ENCODE results near the gene KRT4.

KRT4 gene

GRCh38 chr12:52788876-52789636 is 24.9 kb downstream of the KRT4 start:
- TF ChIP-seq, protein P1, sequence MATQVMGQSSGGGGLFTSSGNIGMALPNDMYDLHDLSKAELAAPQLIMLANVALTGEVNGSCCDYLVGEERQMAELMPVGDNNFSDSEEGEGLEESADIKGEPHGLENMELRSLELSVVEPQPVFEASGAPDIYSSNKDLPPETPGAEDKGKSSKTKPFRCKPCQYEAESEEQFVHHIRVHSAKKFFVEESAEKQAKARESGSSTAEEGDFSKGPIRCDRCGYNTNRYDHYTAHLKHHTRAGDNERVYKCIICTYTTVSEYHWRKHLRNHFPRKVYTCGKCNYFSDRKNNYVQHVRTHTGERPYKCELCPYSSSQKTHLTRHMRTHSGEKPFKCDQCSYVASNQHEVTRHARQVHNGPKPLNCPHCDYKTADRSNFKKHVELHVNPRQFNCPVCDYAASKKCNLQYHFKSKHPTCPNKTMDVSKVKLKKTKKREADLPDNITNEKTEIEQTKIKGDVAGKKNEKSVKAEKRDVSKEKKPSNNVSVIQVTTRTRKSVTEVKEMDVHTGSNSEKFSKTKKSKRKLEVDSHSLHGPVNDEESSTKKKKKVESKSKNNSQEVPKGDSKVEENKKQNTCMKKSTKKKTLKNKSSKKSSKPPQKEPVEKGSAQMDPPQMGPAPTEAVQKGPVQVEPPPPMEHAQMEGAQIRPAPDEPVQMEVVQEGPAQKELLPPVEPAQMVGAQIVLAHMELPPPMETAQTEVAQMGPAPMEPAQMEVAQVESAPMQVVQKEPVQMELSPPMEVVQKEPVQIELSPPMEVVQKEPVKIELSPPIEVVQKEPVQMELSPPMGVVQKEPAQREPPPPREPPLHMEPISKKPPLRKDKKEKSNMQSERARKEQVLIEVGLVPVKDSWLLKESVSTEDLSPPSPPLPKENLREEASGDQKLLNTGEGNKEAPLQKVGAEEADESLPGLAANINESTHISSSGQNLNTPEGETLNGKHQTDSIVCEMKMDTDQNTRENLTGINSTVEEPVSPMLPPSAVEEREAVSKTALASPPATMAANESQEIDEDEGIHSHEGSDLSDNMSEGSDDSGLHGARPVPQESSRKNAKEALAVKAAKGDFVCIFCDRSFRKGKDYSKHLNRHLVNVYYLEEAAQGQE (IDR thresholded peaks at IDR 0.05; ENCODE audit: low read depth) = no peak
- TF ChIP-seq RAD21 (IDR thresholded peaks at IDR 0.05; ENCODE audit: low read depth) = no peak
- no peak for TF ChIP-seq TAF1 (IDR thresholded peaks at IDR 0.05; ENCODE audit: low read depth)

DNA sequence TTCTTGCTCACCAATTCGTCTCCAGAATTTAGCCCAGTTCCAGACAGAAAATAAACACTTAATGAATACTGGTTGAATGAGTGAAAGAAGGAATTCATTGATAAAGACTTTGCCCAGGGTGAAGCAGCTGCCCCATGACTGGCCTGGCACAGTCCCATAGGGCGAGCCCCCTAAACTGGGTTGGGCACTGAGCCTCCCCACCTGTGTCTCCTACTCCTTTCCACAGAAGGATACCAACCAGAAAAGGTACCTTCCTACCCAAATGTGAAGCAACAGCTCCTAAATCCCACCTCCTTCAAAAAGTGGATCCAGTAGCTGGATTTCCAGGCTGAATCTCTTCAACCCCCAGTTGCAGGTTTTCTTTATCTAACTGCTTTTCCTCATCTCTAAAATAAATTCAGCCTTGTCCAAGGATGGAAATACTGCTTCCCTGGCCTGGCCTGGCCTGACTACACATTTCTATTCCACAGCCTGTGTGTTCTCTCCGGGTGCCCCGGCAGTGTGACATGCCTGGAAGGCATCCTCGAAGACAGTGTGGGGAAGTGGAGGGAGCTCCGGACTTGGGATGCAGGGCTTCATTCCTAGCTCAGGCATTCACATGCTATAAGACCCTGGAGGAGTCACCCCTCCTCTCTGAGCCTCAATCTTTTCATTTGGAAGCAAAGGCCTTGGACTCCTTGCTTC is 25.6 kb downstream of the KRT4 start:
- TF ChIP-seq TAF1 (IDR thresholded peaks at IDR 0.05; ENCODE audit: low read depth) = no peak
- no peak for TF ChIP-seq USF1 (IDR thresholded peaks at IDR 0.05)
- no peak for TF ChIP-seq YY1 (IDR thresholded peaks at IDR 0.05; ENCODE audit: low read depth)
- no peak for TF ChIP-seq NFIC (IDR thresholded peaks at IDR 0.05)
- TF ChIP-seq EGR1 (IDR thresholded peaks at IDR 0.05) = no peak
- TF ChIP-seq, protein P2, sequence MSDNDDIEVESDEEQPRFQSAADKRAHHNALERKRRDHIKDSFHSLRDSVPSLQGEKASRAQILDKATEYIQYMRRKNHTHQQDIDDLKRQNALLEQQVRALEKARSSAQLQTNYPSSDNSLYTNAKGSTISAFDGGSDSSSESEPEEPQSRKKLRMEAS (IDR thresholded peaks at IDR 0.05) = no peak
- TF ChIP-seq, protein P1 (IDR thresholded peaks at IDR 0.05; ENCODE audit: low read depth) = no peak
- no peak for TF ChIP-seq FOXM1 (IDR thresholded peaks at IDR 0.05; ENCODE audit: borderline replicate concordance, low read depth)
- no peak for TF ChIP-seq ZBTB7A (IDR thresholded peaks at IDR 0.05; ENCODE audit: low read depth)
- TF ChIP-seq EP300 (IDR thresholded peaks at IDR 0.05; ENCODE audit: borderline replicate concordance) = no peak
- TF ChIP-seq RAD21 (IDR thresholded peaks at IDR 0.05; ENCODE audit: low read depth) = no peak
- TF ChIP-seq TCF12 (IDR thresholded peaks at IDR 0.05; ENCODE audit: low read depth) = no peak
- no peak for TF ChIP-seq CREB1 (IDR thresholded peaks at IDR 0.05; ENCODE audit: low read depth)

- no peak for TF ChIP-seq EP300 (IDR thresholded peaks at IDR 0.05; ENCODE audit: borderline replicate concordance)
- TF ChIP-seq TEAD4 (IDR thresholded peaks at IDR 0.05) = no peak
- TF ChIP-seq, protein P1 (IDR thresholded peaks at IDR 0.05; ENCODE audit: low read depth) = no peak
Measured at GRCh38 chr12:52787324-52788191, 26.4 kb downstream of the KRT4 start.

- TF ChIP-seq TCF12 (IDR thresholded peaks at IDR 0.05; ENCODE audit: low read depth) (no peak), TEAD4 (IDR thresholded peaks at IDR 0.05) (no peak), CREB1 (IDR thresholded peaks at IDR 0.05; ENCODE audit: low read depth) (no peak), NFIC (IDR thresholded peaks at IDR 0.05) (no peak), FOXM1 (IDR thresholded peaks at IDR 0.05; ENCODE audit: borderline replicate concordance, low read depth) (no peak), EGR1 (IDR thresholded peaks at IDR 0.05) (no peak), YY1 (IDR thresholded peaks at IDR 0.05; ENCODE audit: low read depth) (no peak), CEBPB (IDR thresholded peaks at IDR 0.05) (no peak), ZBTB7A (IDR thresholded peaks at IDR 0.05; ENCODE audit: low read depth) (no peak), USF1 (IDR thresholded peaks at IDR 0.05) (no peak), RAD21 (IDR thresholded peaks at IDR 0.05; ENCODE audit: low read depth) (no peak), TAF1 (IDR thresholded peaks at IDR 0.05; ENCODE audit: low read depth) (no peak), EP300 (IDR thresholded peaks at IDR 0.05; ENCODE audit: borderline replicate concordance) (no peak)
- TF ChIP-seq, protein P2 (IDR thresholded peaks at IDR 0.05) = no peak
- TF ChIP-seq, protein P1 (IDR thresholded peaks at IDR 0.05; ENCODE audit: low read depth) = no peak
Measured at GRCh38 chr12:52784909-52785308, 29.0 kb downstream of the KRT4 start.

Measured in Ishikawa (cell line).